K562 (cell line): ENCODE data around the gene CRYBG1. TPM values are rescaled to one million over a fixed set of nuclear protein-coding genes. Genes with fewer than 3 reads are reported as not detected.
"Not testable (repeated sequence)": the region's sequence is repeated elsewhere in the genome, so short reads cannot be mapped to it uniquely, and the experiment has no call there.

Experiments
- ATAC-seq: fragments of 200-7000 bp; cut with Tn5 transposase; 3 replicates; pipeline ENCODE4 v1.9.1; 2020; ENCODE audit warnings: moderate library complexity
- BruUV-seq: library from RNA; stranded (reverse); fragments of 400-500 nt; replicated peaks from 2 replicates; lab custom pipeline; 2021; lab: Mats Ljungman, UMichigan
- CTCF ChIA-PET: fragments of 300-600 bp; formaldehyde crosslinking; extraction: SDS; loops from one replicate; lab custom pipeline; 2021; ENCODE audit warnings: low intra/inter-chr PET ratio; lab: Yijun Ruan, JAX
- POLR2A ChIA-PET: fragments of 300-600, 350-650 bp; sonication (Branson Sonifier 250); formaldehyde crosslinking; extraction: SDS; loops from one replicate; lab custom pipeline; 2021; ENCODE audit warnings: antibody characterized with exemption, inconsistent platforms; lab: Yijun Ruan, JAX
- DNase-seq, 4 experiments: peaks; one replicate each; pipeline versions ENCODE4 v3.0.0 to v3.0.0-alpha.2; 2011 to 2018; ENCODE audit warnings: low spot score in 3 of 4, mixed read lengths in 3 of 4; ENCODE audit errors: extremely low read depth in 1 of 4
- FAIRE-seq: peaks from 2 replicates; lab custom pipeline; 2011; peaks lifted over from hg19 to GRCh38; lab: Jason Lieb, UNC
- H2AFZ ChIP-seq: 2 replicates; pipeline ENCODE4 v1.6.0; 2011; ENCODE audit warnings: low read depth, low read length, control low read depth, inconsistent platforms
- H3K27ac ChIP-seq: fragments of 200-600 bp; 3 replicates; pipeline ENCODE4 v1.8.0; 2011; ENCODE audit warnings: low read depth, mild to moderate bottlenecking, control low read depth, inconsistent platforms, low read length, moderate library complexity, mixed read lengths; ENCODE audit errors: extremely low read depth
- H3K27me3 ChIP-seq, 2 experiments: fragments of 300-600 bp in 1 of 2; 2 replicates in 1 of 2; 3 replicates in 1 of 2; pipeline versions ENCODE4 v1.6.0 to v1.8.0; 2011; ENCODE audit warnings: inconsistent platforms in 2 of 2, low read length in 2 of 2, mild to moderate bottlenecking in 1 of 2, mixed read lengths in 1 of 2, moderate library complexity in 1 of 2; ENCODE audit not compliant: control insufficient read depth in 2 of 2, insufficient read depth in 2 of 2
- H3K36me3 ChIP-seq: fragments of 300-600 bp; 3 replicates; pipeline ENCODE4 v1.8.0; 2011; ENCODE audit warnings: mild to moderate bottlenecking, low read length, inconsistent platforms; ENCODE audit not compliant: control insufficient read depth, insufficient read depth
- H3K4me1 ChIP-seq, 2 experiments: fragments of 200-600 bp in 1 of 2; replicated peaks in 1 of 2; 2 replicates in 1 of 2; 3 replicates in 1 of 2; pipeline versions ENCODE4 v1.5.1 to v1.8.0; 2011; ENCODE audit warnings: inconsistent platforms in 2 of 2, low read length in 2 of 2, mild to moderate bottlenecking in 1 of 2, mixed read lengths in 1 of 2, moderate library complexity in 1 of 2; ENCODE audit not compliant: control insufficient read depth in 2 of 2, insufficient read depth in 2 of 2
- H3K4me2 ChIP-seq: 2 replicates; pipeline ENCODE4 v1.6.1; 2011; ENCODE audit warnings: low read length, control low read depth, inconsistent platforms, mixed read lengths; ENCODE audit not compliant: insufficient read depth
- H3K4me3 ChIP-seq: fragments of 200-600 bp; sonication (generic), shearing (Covaris generic); 2 replicates; pipeline ENCODE4 v1.5.1; 2016; ENCODE audit warnings: control low read depth, inconsistent platforms
- H3K79me2 ChIP-seq: fragments of 200-600 bp; 3 replicates; pipeline ENCODE4 v1.8.0; 2011; ENCODE audit warnings: low read length, inconsistent platforms; ENCODE audit not compliant: control insufficient read depth, insufficient read depth
- H3K9ac ChIP-seq, 2 experiments: 2 replicates each; pipeline versions ENCODE4 v1.6.0 to v1.6.1; 2011; ENCODE audit warnings: low read depth in 2 of 2, low read length in 2 of 2, control low read depth in 1 of 2, inconsistent platforms in 1 of 2, mild to moderate bottlenecking in 1 of 2, mixed read lengths in 1 of 2; ENCODE audit not compliant: insufficient read depth in 1 of 2
- H3K9me1 ChIP-seq: one replicate; pipeline ENCODE4 v1.6.0; 2011; ENCODE audit warnings: inconsistent platforms, mild to moderate bottlenecking, low read length, moderate library complexity; ENCODE audit not compliant: control insufficient read depth, insufficient read depth
- H3K9me3 ChIP-seq: replicated peaks from 2 replicates; pipeline ENCODE4 v1.5.1; 2011; ENCODE audit warnings: low read depth, low read length, inconsistent platforms; ENCODE audit not compliant: control insufficient read depth, insufficient read depth
- H4K20me1 ChIP-seq: replicated peaks from 2 replicates; pipeline ENCODE4 v1.6.1; 2011; ENCODE audit warnings: low read length, inconsistent platforms, mixed read lengths; ENCODE audit not compliant: control insufficient read depth, insufficient read depth
- CBFA2T2 ChIP-seq: fragments of 450-650 bp; conservative IDR thresholded peaks from 2 replicates; pipeline ENCODE4 v1.6.1; 2017; ENCODE audit warnings: mild to moderate bottlenecking
- KDM1A ChIP-seq, 2 experiments: fragments of 450-650 bp; IDR thresholded peaks; 2 replicates each; pipeline ENCODE4 v1.6.1; 2016; ENCODE audit warnings: mild to moderate bottlenecking in 2 of 2
- RAD51 ChIP-seq: fragments of 450-650 bp; IDR thresholded peaks from 2 replicates; pipeline ENCODE4 v1.7.1; 2016; ENCODE audit warnings: low read depth, mild to moderate bottlenecking, borderline replicate concordance
- ZC3H4 ChIP-seq: sonication (generic); formaldehyde crosslinking; IDR thresholded peaks from 2 replicates; pipeline ENCODE4 v1.9.0; 2021; ENCODE audit warnings: missing genetic modification reagents, borderline replicate concordance
- ZNF561 ChIP-seq: fragments of 450-650 bp; formaldehyde crosslinking; conservative IDR thresholded peaks from 2 replicates; pipeline ENCODE4 v1.4.0; 2020; ENCODE audit warnings: mild to moderate bottlenecking, moderate library complexity
- WGBS: fragments of 100-300 bp; shearing (Covaris generic); methylation state at CpG from one replicate; pipeline ENCODE4 v1.1.6; 2016; ENCODE audit warnings: low coverage, mixed read lengths; ENCODE audit not compliant: insufficient coverage; ENCODE audit errors: missing lambda C conversion rate; 5-methylcytosine and 5-hydroxymethylcytosine counted together
- in situ Hi-C: fragments of 300-500 bp; cut with MboI; formaldehyde crosslinking; loops from 4 replicates; pipeline ENCODE4 v1.15.0; 2018; ENCODE audit warnings: inconsistent platforms, mixed read lengths
- intact Hi-C: fragments of 100-400 bp; cut with micrococcal nuclease; formaldehyde crosslinking; loops from 2 replicates; pipeline ENCODE4 v1.14.2; 2022
- polyA plus RNA-seq, 8 experiments: library from polyadenylated mRNA; depleted of rRNA in 4 of 8; stranded (reverse) in 5 of 8; unstranded in 3 of 8; fragments of >200 nt; fragmentation: Nextera tagmentation in 2 of 8; fragmentation: Illumina TruSeq in 1 of 8; extraction: Ambion mirVana in 2 of 8; extraction: Trizol in 1 of 8; gene quantifications; 2 replicates each; pipeline versions ENCODE4 v1.2.1 to v1.2.3, GENCODE V29; 2011 to 2014; ENCODE audit warnings: inconsistent platforms in 1 of 8, missing spikeins in 1 of 8
- total RNA-seq, 7 experiments: library from RNA; depleted of rRNA in 6 of 7; stranded (reverse); fragments of >200 nt in 6 of 7; fragmentation: Illumina TruSeq in 2 of 7; extraction: Trizol in 2 of 7; gene quantifications; 2 replicates each; pipeline versions ENCODE4 v1.2.1 to v1.2.3, GENCODE V29; 2011 to 2021; ENCODE audit warnings: low replicate concordance in 1 of 7
- TF ChIP-seq, protein P1 (sequence below): fragments of 150-350 bp; conservative IDR thresholded peaks from 2 replicates; pipeline ENCODE4 v1.6.1; 2014; ENCODE audit warnings: low read length

Gene CRYBG1
- total and polyA plus RNA-seq, 9 of the 15 experiments (the other 6 are each of a cell fraction or from before 2014, with no cell fraction given), result 0.07 to 0.47 (median 0.11) TPM

- TF ChIP-seq CBFA2T2 (no peak), ZC3H4 (CRISPR knock-in tag) (no peak), ZNF561 (CRISPR knock-in tag) (no peak), RAD51 (no peak), KDM1A (IDR thresholded peaks at IDR 0.05) (no peak)
- TF ChIP-seq, protein P1, sequence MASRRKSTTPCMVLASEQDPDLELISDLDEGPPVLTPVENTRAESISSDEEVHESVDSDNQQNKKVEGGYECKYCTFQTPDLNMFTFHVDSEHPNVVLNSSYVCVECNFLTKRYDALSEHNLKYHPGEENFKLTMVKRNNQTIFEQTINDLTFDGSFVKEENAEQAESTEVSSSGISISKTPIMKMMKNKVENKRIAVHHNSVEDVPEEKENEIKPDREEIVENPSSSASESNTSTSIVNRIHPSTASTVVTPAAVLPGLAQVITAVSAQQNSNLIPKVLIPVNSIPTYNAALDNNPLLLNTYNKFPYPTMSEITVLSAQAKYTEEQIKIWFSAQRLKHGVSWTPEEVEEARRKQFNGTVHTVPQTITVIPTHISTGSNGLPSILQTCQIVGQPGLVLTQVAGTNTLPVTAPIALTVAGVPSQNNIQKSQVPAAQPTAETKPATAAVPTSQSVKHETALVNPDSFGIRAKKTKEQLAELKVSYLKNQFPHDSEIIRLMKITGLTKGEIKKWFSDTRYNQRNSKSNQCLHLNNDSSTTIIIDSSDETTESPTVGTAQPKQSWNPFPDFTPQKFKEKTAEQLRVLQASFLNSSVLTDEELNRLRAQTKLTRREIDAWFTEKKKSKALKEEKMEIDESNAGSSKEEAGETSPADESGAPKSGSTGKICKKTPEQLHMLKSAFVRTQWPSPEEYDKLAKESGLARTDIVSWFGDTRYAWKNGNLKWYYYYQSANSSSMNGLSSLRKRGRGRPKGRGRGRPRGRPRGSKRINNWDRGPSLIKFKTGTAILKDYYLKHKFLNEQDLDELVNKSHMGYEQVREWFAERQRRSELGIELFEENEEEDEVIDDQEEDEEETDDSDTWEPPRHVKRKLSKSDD, result no peak
- TF ChIP-seq, all 486 proteins: peak for 0
Observed at GRCh38 chr6:106558364-106558763, 197.8 kb downstream of the CRYBG1 start (continued).

GRCh38 chr6:106559659-106560058 is 199.1 kb downstream of the CRYBG1 start:
- POLR2A ChIA-PET, result interaction anchor here (0.7 kb wide), 1 partner anchor 34 kb away, joined by 3 read pairs; no protein-coding TSS in a partner anchor
- BruUV-seq, H3K9me3 ChIP-seq, H3K4me3 ChIP-seq, H3K79me2 ChIP-seq, intact Hi-C loops, H3K4me1 ChIP-seq, H3K9ac ChIP-seq, ATAC-seq, H3K4me2 ChIP-seq, CTCF ChIA-PET, FAIRE-seq, DNase-seq, H3K27me3 ChIP-seq, H3K27ac ChIP-seq, H3K36me3 ChIP-seq, H3K9me1 ChIP-seq, H4K20me1 ChIP-seq, H2AFZ ChIP-seq: not testable (repeated sequence)
- 44% methylated on average over 5 of the region's 5 CpGs for WGBS
- in situ Hi-C loops, result loop anchor here (25.0 kb wide), 1 partner anchor 428 kb away; no protein-coding TSS in a partner anchor
